Right lobe of liver (tissue), 6 donors: ENCODE data around the gene DPF1. TPM values are rescaled to one million over a fixed set of nuclear protein-coding genes. Genes with fewer than 3 reads are reported as not detected.
"Not testable (repeated sequence)": the region's sequence is repeated elsewhere in the genome, so short reads cannot be mapped to it uniquely, and the experiment has no call there.

Experiments
- ATAC-seq, 4 donors: fragments of 200-7000 bp; cut with Tn5 transposase; one replicate each; pipeline ENCODE4 v1.9.1; 2020; ENCODE audit warnings: mild to moderate bottlenecking in 4 of 4, moderate library complexity in 4 of 4
- DNase-seq, 3 donors: peaks; one replicate each; pipeline ENCODE4 v3.0.0-alpha.2; 2020
- H3K27ac ChIP-seq, 3 donors: fragments of 200-600 bp; one replicate each; pipeline ENCODE4 v1.8.0; 2022
- H3K27me3 ChIP-seq, 2 donors: fragments of 200-600 bp; one replicate each; pipeline ENCODE4 v1.8.0; 2022
- H3K36me3 ChIP-seq, 4 donors: fragments of 200-600 bp; sonication (generic) in 1 of 4; one replicate each; pipeline versions ENCODE4 v1.5.1 to v1.8.0; 2017 to 2022; ENCODE audit warnings: control low read depth in 1 of 4
- H3K4me1 ChIP-seq, 4 donors: fragments of 200-600 bp; sonication (generic) in 1 of 4; one replicate each; pipeline versions ENCODE4 v1.5.1 to v1.8.0; 2017 to 2022; ENCODE audit warnings: control low read depth in 1 of 4
- H3K4me3 ChIP-seq, 3 donors: fragments of 200-600 bp; one replicate each; pipeline ENCODE4 v1.8.0; 2022
- H3K9me3 ChIP-seq, 4 donors: fragments of 200-600 bp; sonication (generic) in 1 of 4; one replicate each; pipeline versions ENCODE4 v1.5.1 to v1.8.0; 2017 to 2022; ENCODE audit warnings: control low read depth in 1 of 4
- CTCF ChIP-seq, 4 donors: fragments of 200-600 bp in 3 of 4; fragments of 450-650 bp in 1 of 4; IDR thresholded peaks; one replicate each; pipeline versions ENCODE4 v1.5.1 to v1.8.0; 2016 to 2022; ENCODE audit warnings: antibody characterized with exemption in 4 of 4, mild to moderate bottlenecking in 2 of 4
- POLR2A ChIP-seq: fragments of 450-650 bp; IDR thresholded peaks from one replicate; pipeline ENCODE4 v1.6.1; 2017; ENCODE audit warnings: antibody characterized with exemption, mild to moderate bottlenecking
- WGBS: methylation state at CpG from one replicate; pipeline ENCODE4 v1.1.6; 2018; ENCODE audit warnings: low coverage, low lambda C conversion rate; ENCODE audit not compliant: insufficient coverage; ENCODE audit errors: missing lambda C conversion rate; 5-methylcytosine and 5-hydroxymethylcytosine counted together
- intact Hi-C, 2 donors: fragments of 100-400 bp; cut with DNase I; formaldehyde crosslinking; loops; one replicate each; pipeline versions ENCODE4 v1.11.2 to v1.14.1; 2022
- total RNA-seq, 6 experiments: library from RNA; depleted of rRNA in 2 of 6; stranded (reverse); fragments of >200 nt in 2 of 6; fragmentation: NEBNext Ultra II Directional in 3 of 6; extraction: Animal tissue kit (Norgen Biotek cat#: 25700) in 3 of 6; gene quantifications; one replicate each; pipeline versions ENCODE4 v1.1.0 to v1.2.4, GENCODE V29; 2016 to 2023
- donor health status: DM: no; HTN: yes; CAD: no.
- donor health status: DM: no; HTN: no; CAD: no.
- donor health status: DM: no; HTN: no; CAD: no.
- donor health status: DM: no; HTN: yes; CAD: no.
- donor health status: DM: no; HTN: yes; CAD: no.

The DPF1 gene
- total RNA-seq, 6 experiments from 2014 or later, result not detected

- DNase-seq, result no peak
- H3K27me3 ChIP-seq, result no peaks in the 10 kb centered on the region
- no peak for ATAC-seq
- no peaks in the 10 kb centered on the region for H3K36me3 ChIP-seq
- H3K4me3 ChIP-seq, result no peak overlapping the region
- H3K27ac ChIP-seq, result no peak overlapping the region
- H3K4me1 ChIP-seq, result no peaks in the 10 kb centered on the region
- WGBS, result 46% methylated on average over 6 of the region's 8 CpGs
- TF ChIP-seq CTCF (IDR thresholded peaks at IDR 0.05) (no peak), POLR2A (no peak)
- intact Hi-C loops, result loop anchor here in 1 of 2 donors (10.0 kb wide), 1 partner anchor 345 kb away; no protein-coding TSS in a partner anchor
- H3K9me3 ChIP-seq, result no peaks in the 10 kb centered on the region
Observed at GRCh38 chr19:38239816-38240215, 15.8 kb upstream of the DPF1 start.

- 60% methylated on average over 3 of the region's 4 CpGs for WGBS
- Histone ChIP-seq H3K4me1 (no peaks in the 10 kb centered on the region), H3K27ac (no peak overlapping the region), H3K36me3 (no peaks in the 10 kb centered on the region), H3K27me3 (no peaks in the 10 kb centered on the region), H3K9me3 (no peaks in the 10 kb centered on the region), H3K4me3 (no peak overlapping the region)
- DNase-seq (no peak), ATAC-seq (no peak)
- intact Hi-C loops, result loop anchor here in 1 of 2 donors (10.0 kb wide), 1 partner anchor 340 kb away; no protein-coding TSS in a partner anchor
- TF ChIP-seq POLR2A (no peak), CTCF (IDR thresholded peaks at IDR 0.05) (no peak)
Observed at GRCh38 chr19:38234615-38235014, 10.6 kb upstream of the DPF1 start.

DNA sequence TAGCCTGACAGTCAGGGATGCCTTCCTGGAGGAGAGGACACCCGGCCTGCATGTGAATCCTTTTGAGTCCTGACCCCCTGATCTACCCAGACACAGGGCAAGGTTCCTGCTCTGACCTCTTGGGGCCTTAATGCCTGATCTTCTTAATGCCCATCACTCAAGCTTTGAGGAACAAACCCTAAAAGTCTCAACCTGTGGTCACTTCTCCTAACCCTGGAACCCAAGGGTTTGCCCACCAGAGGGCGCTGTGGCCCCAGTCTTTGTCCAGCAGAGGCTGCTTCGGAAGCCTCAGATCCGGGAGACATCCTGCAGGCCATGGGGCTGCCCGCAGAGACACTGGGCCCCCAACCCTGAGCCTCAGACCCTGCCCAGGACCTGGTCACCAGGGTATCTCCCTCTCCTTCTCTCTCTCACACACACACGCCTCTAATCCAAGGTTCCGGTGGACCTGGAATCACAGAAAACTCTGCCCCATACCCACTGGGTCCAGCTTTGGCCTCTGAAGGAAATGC, 9.8 kb upstream of the DPF1 start:
- peak; percentile 76 to 93 (median 90) for ATAC-seq
- no peaks in the 10 kb centered on the region for H3K36me3 ChIP-seq
- peak; percentile 75 to 81 (median 81) for DNase-seq
- intact Hi-C loops, result loop anchor here in 1 of 2 donors (10.0 kb wide), 1 partner anchor 339 kb away; no protein-coding TSS in a partner anchor
- no peaks in the 10 kb centered on the region for H3K9me3 ChIP-seq
- WGBS, result 22% methylated on average over 6 of the region's 7 CpGs
- no peaks in the 10 kb centered on the region for H3K4me1 ChIP-seq
- no peak overlapping the region for H3K4me3 ChIP-seq
- H3K27me3 ChIP-seq, result peaks cover 0 to 5% of the 10 kb centered on the region in 2 donors
- no peak overlapping the region for H3K27ac ChIP-seq
- TF ChIP-seq POLR2A (no peak), CTCF (IDR thresholded peaks at IDR 0.05) (peak; percentile 74 to 84 (median 79))

DNA sequence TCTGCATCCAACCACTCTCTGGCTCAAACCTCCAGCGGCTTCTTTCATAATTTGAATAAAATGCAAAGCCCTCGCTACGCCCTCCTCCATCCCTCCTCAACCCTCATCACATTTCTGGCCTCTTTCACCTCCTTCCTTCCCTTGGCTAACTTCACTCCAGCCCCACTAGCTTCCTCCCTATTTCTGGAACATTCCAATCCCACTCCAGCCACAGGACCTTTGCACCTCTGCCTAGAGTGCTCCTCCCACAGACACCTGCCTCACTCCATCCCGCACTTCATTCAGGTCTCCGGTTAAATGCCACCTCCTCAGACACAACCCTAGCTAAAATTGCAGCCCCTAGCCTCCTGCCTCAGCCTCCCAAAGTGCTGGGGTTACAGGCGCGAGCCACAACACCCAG, 7.9 kb upstream of the DPF1 start:
- ATAC-seq (no peak), DNase-seq (no peak)
- WGBS, result 80% methylated on average over 7 of the region's 7 CpGs
- intact Hi-C loops, result loop anchor here in 1 of 2 donors (10.0 kb wide), 1 partner anchor 337 kb away; no protein-coding TSS in a partner anchor
- no peak overlapping the region for H3K4me3 ChIP-seq
- H3K9me3 ChIP-seq, result no peaks in the 10 kb centered on the region
- H3K4me1 ChIP-seq, result no peaks in the 10 kb centered on the region
- H3K27me3 ChIP-seq, result peaks cover 0 to 20% of the 10 kb centered on the region in 2 donors
- no peaks in the 10 kb centered on the region for H3K36me3 ChIP-seq
- TF ChIP-seq POLR2A, result no peak
- no peak for TF ChIP-seq CTCF (IDR thresholded peaks at IDR 0.05)
- H3K27ac ChIP-seq, result no peak overlapping the region

GRCh38 chr19:38230506-38231133, 6.6 kb upstream of the DPF1 start:
- intact Hi-C loops, result loop anchor here in 1 of 2 donors (10.0 kb wide), 1 partner anchor 336 kb away; no protein-coding TSS in a partner anchor
- not testable (repeated sequence) for DNase-seq, H3K9me3 ChIP-seq, ATAC-seq, H3K36me3 ChIP-seq, H3K4me1 ChIP-seq, H3K27ac ChIP-seq, H3K4me3 ChIP-seq
- 67% methylated on average over 1 of the region's 3 CpGs for WGBS
- H3K27me3 ChIP-seq, result peaks cover 0 to 20% of the 10 kb centered on the region in 2 donors
